HG03175 (cell line): ENCODE data around the gene FRY.

ENCODE experiments used
- ATAC-seq: cut with Tn5 transposase; IDR thresholded peaks from one replicate; pipeline ENCODE4 v1.9.1; 2021; ENCODE audit warnings: mild to moderate bottlenecking, moderate library complexity; ENCODE audit not compliant: unreplicated experiment

FRY gene

DNA sequence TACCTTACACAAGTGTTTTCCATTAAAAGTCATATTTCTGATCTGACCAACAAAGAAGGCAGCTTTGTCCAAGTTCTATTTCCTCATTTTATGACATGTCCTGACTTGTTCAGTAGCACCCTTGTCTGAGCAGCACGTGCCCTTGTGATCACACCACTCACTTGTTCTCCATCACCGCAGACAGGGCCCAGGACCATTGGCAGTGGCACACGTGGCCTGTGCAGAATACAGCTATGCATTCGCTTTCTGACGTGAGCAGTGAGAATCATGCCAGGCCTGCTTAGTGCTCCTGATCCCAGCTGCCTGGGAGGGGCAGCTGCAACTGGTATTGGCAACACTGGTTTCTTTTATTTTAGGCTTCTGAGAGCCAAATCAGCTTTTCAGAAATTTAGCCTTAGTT lies 134.2 kb downstream of the FRY start:
- ATAC-seq, result no peak

DNA sequence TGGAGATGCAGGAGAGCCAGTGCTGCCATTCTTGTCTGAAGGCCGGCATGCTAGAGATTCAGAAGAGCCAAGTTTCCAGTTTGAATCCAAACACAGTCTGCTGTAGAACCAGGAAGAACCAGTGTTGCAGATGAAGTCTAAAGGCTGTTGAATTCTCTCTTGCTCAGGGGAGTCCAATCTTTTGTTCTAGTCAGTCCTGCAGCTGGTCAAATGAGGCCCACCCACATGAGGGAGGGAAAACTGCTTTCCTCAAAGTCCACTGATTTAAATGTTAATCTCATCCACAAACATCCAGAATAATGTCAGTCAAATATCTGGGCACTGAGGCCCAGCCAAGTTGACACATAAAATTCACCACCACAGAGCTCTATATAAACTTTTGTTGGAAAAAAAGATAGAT lies 136.6 kb downstream of the FRY start:
- no peak for ATAC-seq

DNA sequence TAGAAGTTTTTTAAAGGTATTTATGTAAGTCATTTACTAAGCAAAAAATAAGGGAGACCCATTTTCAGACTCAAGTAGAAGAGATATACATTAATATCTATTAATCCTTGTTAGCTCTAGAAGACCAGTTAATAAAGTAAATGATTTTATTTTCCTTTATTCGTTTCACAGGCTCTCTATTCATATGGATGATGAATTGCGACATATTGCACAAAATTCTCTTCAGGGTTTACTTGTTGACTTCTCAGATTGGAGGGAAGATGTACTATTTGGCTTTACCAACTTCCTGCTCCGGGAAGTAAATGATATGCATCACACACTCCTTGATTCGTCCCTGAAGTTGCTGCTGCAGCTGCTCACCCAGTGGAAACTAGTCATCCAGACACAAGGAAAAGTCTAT lies 139.3 kb downstream of the FRY start:
- ATAC-seq, result no peak

DNA sequence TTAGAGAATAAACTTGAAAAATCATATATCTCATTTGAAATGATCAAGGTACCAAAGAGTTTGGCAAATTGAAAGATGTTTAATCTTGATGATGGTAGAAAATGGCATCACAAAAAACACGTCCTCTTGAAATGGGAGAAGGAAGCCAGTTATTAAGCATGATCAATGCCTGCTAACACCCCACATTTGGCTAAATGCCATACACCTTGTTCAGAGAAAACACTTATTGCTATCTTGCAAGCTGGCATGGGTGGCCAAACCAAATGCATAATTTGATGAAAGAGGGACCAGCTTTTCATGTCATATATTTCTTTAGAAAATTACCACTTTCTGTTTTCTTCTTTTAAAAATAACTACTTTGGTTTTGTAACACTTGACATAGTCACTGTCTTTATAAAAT lies 142.3 kb downstream of the FRY start:
- ATAC-seq, result no peak

DNA sequence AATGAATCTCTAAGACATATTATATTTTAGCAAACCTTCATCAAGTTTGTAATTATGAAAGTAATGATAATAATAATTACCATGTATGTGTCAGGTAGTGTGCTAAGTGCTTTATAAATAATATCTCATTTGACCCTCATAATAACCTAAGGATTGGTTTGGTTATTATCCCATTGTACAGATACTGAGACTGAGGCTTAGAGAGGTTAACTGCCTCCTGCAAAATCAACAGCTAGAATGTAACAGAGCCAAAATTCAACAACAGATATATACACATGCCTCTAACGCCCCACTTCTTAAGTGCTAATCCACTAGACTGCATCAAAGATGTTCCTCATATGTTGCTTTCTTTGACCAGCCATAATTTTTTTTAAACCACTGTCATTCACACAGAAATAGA lies 142.8 kb downstream of the FRY start:
- ATAC-seq, result no peak

DNA sequence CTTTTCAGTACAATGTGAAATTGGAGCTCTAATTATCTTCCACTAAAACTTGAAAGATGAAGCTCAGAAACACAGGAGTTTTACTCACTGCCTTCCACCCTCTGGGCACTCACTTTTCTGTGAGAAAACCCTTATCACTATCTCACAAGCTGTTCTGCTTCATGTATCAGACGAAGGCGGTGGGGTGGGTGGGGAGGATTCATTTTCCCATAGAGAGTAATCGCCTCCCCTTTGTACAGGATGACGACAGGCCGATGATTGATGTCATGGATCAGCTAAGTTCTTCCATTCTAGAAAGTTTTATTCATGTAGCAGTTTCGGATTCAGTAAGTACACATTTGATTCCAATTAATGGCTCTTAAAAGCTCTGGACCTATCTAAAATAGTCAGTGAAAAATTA lies 143.7 kb downstream of the FRY start:
- no peak for ATAC-seq

DNA sequence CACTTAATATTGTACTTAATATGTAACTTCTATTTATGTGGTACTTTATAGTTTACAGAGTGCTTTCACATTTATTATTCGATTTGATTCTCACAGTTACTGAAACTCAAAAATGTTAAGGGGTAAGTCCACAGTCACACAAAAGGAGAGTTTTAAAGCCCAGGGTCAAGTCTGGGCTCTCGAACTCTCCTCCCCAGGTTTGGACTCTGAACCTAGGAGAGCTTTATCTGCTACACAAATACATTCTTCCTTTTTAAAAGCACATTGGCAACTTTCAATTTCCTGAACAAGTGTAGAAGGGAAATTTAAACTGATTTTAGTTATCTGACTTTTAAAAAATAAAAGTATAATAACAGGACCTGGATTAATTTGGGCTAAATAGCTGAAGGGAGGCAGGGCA lies 144.4 kb downstream of the FRY start:
- ATAC-seq, result no peak

DNA sequence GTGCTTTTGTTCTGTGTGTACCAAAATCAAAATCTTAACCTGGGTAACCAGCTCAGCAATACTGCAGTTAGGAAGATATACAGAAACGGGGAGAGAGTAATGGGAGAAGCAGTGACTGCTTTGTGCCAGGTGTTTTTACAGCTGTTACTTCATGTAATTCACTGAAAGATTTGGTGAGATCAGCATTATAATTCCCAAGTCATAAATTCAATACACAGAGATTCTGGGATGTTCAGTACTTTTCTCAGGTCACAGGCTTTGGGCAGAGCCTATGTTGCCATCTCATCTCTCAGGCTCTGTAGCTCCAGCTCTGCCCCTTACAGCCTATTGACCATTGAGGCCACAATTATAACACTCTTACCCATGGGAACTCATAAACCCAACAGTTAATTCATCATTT lies 145.1 kb downstream of the FRY start:
- ATAC-seq, result no peak

DNA sequence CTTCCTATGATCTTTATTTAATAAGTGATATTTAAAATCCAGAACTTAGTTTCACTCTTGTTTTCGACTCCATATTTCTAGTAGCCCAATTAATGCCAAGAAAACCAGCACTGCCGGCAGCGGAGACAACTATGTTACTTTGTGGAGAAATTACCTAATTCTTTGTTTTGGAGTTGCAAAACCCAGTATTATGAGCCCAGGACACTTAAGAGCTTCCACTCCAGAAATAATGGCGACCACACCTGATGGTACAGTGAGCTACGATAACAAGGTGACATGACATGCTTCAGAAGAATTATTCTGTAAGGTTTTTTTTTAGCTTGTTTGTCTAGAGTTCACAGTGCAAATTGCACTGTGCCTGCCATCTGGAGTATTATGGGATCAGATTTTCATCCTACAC lies 147.2 kb downstream of the FRY start:
- ATAC-seq, result no peak

DNA sequence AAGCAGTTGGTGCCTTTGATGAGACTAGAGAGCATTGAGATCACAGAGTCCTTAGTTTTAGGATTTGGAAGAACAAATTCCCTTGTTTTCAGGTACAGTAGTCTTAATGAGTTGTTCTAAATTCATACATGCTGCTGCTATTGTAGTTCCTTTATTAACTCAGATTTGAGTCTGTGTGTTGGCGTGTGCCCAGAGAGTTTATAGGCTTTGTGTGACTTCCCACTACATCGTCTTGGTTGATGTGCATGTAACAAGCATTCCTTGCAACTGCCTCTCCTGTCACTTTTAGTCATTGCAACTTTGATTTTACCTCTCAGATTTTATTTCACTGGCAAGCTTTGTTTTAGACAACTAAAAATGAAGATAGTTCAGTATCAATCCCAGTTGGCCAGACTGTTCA lies 148.1 kb downstream of the FRY start:
- ATAC-seq, result no peak

DNA sequence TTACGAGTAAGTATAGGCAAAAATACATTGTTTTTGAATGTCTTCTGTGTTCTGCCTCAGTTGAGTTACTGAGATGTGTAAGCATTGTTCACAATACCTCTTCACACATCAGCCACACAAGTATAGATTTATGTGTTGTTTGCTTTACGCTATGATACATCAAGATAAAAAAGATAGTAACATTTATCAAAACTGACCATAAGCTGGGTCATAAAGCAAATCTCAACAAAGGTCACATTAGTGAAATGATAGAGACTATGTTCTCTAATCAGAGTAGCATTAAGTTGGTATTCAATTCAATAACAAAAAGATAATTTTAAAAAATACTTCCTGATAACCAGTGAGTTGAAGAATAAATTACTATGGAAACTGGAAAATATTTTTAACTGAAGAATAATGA lies 156.1 kb downstream of the FRY start:
- ATAC-seq, result no peak

DNA sequence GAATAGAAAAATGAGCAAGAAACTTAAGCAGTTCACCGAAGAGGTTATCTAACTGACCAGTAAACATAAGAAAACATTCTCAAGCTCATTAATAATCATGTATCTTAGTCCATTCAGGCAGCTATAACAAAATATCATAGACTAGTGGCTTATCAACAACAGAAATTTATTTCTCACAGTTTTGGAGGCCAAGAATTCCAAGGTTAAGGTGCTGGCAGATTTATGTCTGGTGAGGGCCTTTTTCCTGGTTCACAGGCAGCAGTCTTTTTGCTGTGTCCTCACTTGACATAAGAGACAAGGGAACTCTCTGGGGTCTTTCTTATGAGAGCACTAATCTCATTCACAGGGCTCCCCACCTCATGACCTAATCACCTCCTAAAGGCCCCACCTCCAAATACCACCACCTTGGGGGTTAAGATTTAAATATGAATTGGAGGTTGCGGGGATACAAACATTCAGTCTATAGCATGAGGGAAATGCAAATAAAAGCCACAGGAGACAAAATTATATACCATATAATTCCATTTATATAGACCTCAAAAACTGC lies 160.0 kb downstream of the FRY start:
- ATAC-seq, result no peak

DNA sequence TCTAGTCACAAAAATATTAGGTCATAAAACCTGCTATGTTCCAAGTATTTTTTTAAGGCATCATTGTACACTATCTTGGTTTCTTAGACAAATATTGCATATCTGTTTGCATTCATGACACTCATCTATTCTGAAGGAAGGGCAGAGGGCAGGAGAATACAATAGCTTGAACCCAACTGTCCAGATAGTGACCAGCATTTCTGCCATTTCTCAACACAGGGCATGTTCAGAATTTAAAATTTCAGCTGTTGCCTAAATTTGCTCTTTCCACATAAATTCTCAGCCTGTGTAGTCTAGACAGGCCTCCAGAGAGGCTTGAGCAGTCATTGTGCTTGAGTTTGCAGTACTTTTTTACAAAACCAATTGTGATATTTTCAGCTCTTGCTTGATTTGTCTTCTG lies 164.1 kb downstream of the FRY start:
- no peak for ATAC-seq

DNA sequence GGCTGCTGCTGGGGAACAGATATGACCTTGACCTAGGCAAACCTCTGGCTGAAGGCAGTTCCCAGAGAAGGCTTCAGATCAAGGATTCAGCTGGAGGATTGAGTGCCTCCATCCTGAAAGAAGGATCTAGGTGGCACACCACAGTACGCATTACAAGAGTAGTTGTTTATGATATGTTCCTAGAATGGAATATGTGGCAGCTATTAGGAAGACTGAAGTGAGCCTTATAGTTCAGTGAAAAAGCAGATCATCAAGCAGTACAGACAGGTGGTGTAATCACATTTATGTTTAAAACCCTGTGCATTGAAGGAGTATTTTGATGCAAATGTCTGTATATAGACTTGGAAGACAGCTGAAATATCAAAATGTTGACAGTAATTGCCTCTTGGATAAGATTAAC lies 167.6 kb downstream of the FRY start:
- no peak for ATAC-seq

DNA sequence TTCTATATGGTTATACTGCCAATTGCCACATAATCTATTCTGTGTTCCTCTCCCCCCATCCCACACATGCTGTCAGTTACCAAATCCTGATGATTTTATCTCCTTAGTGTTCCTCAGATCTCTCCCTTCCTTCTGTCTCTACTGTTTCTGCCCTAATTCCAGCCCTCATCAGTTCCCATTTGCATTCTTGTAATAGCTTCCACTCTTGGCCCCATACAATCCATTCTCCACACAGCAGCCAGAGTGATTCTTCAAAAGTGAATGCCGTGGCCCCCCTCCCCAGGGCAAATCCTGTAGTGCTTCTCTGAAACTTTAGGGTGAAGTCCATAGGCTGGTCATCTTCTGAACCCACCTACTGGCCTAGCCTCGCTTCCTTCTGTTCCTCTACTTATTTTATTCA lies 169.2 kb downstream of the FRY start:
- ATAC-seq, result no peak

DNA sequence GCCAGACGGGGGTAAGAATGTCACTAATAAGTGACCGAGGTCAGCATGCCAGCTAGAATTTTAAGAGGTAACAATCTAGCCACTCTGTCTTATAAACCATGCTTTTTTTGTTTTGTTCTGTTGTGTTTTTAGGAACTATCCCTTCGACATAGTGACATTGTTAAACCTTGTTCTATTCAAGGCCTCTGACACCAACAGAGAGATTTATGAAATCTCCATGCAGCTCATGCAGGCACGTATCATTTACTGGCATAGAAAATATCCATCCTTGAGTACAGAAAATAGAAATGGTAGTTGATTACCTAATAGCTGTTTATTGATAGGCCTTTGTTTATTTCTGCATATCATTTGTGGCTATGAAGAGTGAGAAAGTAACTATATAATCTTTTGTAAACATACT lies 170.2 kb downstream of the FRY start:
- no peak for ATAC-seq

DNA sequence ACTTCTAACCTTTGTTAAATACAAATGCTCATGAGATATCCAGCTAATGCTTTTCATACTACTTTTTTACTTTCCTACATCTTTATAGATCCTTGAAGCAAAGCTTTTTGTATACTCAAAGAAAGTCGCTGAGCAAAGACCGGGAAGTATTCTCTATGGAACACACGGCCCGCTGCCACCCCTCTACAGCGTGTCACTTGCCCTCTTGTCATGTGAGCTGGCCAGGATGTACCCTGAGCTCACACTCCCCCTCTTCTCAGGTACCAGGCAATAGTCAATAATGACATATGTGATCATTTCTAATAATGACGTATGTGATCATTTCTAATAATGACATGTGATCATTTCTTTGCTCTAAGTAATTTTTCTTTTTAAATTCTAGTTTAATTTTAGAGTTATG lies 170.7 kb downstream of the FRY start:
- ATAC-seq, result no peak

DNA sequence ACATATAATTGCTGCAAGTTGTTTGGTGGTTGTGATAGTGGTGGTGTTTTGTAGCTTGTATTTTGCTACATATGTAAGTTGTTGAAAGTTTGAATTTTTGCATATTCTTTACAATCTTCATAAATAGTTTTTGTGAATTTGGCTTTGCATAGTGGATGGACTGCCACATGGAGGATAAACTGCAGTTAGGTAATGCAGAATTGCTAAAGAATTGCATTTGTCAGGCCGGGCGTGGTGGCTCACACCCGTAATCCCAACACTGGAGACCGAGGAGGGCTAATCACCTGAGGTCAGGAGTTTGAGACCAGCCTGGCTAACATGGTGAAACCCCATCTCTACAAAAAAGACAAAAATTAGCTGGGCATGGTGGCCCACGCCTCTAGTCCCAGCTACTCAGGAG lies 171.6 kb downstream of the FRY start:
- ATAC-seq, result no peak

DNA sequence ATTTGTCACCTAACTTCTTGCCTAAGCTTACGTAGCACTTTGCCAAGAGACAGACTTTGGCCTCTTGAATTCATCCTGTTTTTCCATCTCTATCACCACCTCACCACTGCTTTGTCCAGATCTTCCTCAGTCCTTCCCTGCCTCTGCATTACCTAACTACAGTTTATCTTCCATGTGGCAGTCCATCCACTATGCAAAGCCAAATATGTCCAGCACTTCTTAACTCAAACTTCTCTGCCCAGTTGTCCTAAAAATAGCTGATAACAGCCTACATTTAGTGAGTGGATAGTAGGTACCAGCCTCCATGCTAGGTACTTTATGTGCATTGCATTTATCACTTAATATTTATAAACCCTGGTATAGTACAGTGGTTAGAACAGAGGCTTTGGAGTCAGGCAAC lies 172.2 kb downstream of the FRY start:
- no peak for ATAC-seq

DNA sequence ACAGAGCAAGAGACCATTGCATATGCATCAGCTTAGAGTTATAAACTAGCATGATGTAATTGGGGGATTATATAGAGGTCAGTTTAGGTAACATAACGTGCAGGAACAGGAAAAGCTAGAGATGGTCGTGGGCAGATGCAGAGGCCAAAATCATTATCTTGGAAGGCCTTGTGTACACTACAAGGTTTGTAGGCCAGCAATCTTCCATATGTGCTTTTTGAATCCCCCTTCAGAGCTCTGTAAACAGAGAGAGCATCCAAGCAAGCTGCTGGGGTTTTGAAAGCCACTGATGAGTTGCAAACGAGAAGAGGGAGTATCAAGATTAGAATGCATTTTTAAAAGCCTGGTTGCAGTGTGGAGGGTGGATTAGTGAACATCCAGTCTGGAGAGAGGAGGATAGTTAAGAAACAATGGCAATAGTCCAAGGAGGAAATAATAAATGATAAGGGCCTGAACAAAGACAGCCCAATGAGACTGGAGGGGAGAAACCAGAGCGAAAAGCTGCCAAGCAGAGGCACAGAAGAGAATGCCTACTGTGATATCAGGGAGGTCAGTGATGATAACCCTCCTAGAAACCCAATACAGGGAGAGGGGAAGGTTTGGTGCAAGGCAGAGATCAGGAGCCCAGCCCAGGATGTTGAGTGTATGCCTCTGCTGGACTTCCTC lies 174.0 kb downstream of the FRY start:
- ATAC-seq, result no peak

DNA sequence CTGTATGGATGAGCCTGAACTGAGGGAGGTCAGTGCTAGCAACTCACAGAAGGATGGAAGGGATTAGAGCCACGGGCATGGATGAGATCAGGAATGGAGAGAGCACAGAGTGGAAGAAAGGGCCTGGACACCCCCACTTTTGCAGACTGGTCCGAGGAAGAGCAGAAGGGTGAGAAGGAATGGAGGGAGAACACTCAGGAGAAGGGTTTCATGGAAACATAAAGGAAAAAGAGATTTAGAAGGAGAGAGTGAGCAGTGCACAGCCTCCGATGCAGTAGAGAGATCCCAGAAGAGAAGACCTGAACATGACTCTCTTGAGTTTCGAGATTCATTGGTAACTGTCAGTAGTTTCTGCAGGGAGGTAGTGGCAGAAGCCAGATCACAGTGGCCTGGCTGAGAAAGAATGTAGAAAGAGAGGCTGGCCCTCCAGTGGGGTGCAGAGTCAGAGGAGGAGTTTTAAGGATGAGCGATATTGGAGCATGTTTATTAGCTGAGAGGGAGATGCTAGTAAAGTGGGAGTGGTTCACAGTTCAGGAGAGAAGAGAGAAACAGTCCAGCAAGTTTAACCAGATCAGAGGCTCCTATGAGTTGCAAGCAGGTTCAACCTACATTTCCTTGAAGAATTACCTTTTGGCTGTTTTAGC lies 174.6 kb downstream of the FRY start:
- ATAC-seq, result no peak

DNA sequence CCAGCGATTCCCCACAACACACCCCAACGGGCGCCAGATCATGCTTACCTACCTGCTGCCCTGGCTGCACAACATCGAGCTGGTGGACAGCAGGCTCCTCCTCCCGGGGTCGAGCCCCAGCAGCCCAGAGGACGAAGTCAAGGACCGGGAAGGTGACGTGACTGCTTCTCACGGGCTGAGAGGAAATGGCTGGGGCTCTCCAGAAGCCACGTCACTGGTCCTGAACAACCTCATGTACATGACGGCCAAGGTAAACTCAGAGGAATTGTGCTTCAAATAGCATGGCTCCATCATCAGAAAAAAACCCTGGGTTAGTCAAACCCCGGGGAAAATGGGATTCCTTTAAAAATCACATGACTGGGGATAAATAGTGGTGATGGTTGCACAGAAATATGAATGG lies 177.3 kb downstream of the FRY start:
- ATAC-seq, result no peak

DNA sequence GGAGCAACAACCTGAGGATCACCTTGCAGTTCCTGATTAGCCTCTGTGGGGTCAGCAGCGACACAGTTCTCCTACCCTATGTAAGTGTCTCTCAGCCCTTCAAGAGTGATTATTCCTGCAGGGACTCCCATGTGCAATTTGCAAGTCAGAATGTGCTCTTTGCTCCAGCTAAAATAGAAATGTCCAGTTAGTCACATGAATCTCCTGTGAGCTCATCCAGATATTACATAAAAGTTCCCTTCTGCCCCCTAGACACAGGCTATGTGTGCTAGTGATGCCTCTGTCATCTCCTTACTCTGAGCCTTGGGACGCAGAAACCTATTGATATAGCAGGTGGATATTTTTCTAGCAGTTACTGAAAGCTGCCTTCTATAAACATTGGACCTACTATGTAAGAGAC lies 178.1 kb downstream of the FRY start:
- ATAC-seq, result no peak
